HepG2 (cell line): ENCODE results near the gene ETFB. TPM values are rescaled to one million over a fixed set of nuclear protein-coding genes. Genes with fewer than 3 reads are reported as not detected.

Experiments used
- ASH2L ChIP-seq: fragments of 300-600, 200-600 bp; sonication (generic); IDR thresholded peaks from 2 replicates; pipeline ENCODE4 v1.7.0; 2017; ENCODE audit warnings: low read depth, mild to moderate bottlenecking, moderate library complexity, mixed read lengths, low read length; ENCODE audit not compliant: insufficient read length
- GTF3A ChIP-seq: sonication (generic); formaldehyde crosslinking; conservative IDR thresholded peaks from 2 replicates; pipeline ENCODE4 v1.4.0; 2020; ENCODE audit warnings: mild to moderate bottlenecking, missing genetic modification reagents
- HOXA3 ChIP-seq: sonication (generic); formaldehyde crosslinking; IDR thresholded peaks from 2 replicates; pipeline ENCODE4 v1.5.0; 2020; ENCODE audit warnings: missing genetic modification reagents
- KLF12 ChIP-seq: sonication (generic); formaldehyde crosslinking; IDR thresholded peaks from 2 replicates; pipeline ENCODE4 v1.4.0; 2020; ENCODE audit warnings: missing genetic modification reagents, borderline replicate concordance
- KMT2A ChIP-seq: sonication (generic); formaldehyde crosslinking; IDR thresholded peaks from 2 replicates; pipeline ENCODE4 v1.4.0; 2020; ENCODE audit warnings: missing genetic modification reagents
- SRSF9 ChIP-seq: fragments of 200-400 bp; formaldehyde crosslinking; IDR thresholded peaks from 2 replicates; pipeline ENCODE4 v1.6.1; 2018; ENCODE audit warnings: borderline replicate concordance, mild to moderate bottlenecking, low read depth, low read length; ENCODE audit not compliant: insufficient read depth, poor library complexity, severe bottlenecking
- TAF1 ChIP-seq: sonication (generic); formaldehyde crosslinking; IDR thresholded peaks from 2 replicates; pipeline ENCODE4 v1.4.0; 2020; ENCODE audit warnings: missing genetic modification reagents
- TP53 ChIP-seq: sonication (generic); formaldehyde crosslinking; conservative IDR thresholded peaks from 2 replicates; pipeline ENCODE4 v1.4.0; 2020; ENCODE audit warnings: missing genetic modification reagents
- ZBTB44 ChIP-seq: sonication (generic); formaldehyde crosslinking; IDR thresholded peaks from 2 replicates; pipeline ENCODE4 v1.4.0; 2020; ENCODE audit warnings: missing genetic modification reagents
- ZNF552 ChIP-seq: sonication (generic); formaldehyde crosslinking; IDR thresholded peaks from 2 replicates; pipeline ENCODE4 v1.9.0; 2022; ENCODE audit warnings: missing genetic modification reagents, mild to moderate bottlenecking, borderline replicate concordance
- polyA plus RNA-seq, 8 experiments: library from polyadenylated mRNA; depleted of rRNA in 3 of 8; stranded (reverse) in 7 of 8; unstranded in 1 of 8; fragments of >200 nt; fragmentation: Illumina TruSeq in 4 of 8; extraction: Trizol in 4 of 8; gene quantifications; 2 replicates each; pipeline versions ENCODE4 v1.2.1 to v1.2.3, GENCODE V29; 2011 to 2016; ENCODE audit warnings: low read depth in 4 of 8, missing spikeins in 1 of 8, mixed read lengths in 1 of 8; ENCODE audit not compliant: insufficient read depth in 1 of 8
- total RNA-seq, 5 experiments: library from RNA; depleted of rRNA; stranded (reverse); fragments of >200 nt; fragmentation: Illumina TruSeq; extraction: Trizol; gene quantifications; 2 replicates each; pipeline ENCODE4 v1.2.3, GENCODE V29; 2016; ENCODE audit warnings: low read depth in 1 of 5
- TF ChIP-seq, protein P1 (sequence below), 2 experiments: fragments of 450-650 bp in 1 of 2; sonication (generic) in 1 of 2; formaldehyde crosslinking in 1 of 2; IDR thresholded peaks; 2 replicates each; pipeline versions ENCODE4 v1.6.1 to v1.8.0; 2016 to 2022; ENCODE audit warnings: antibody characterized with exemption in 1 of 2, mild to moderate bottlenecking in 1 of 2, missing genetic modification reagents in 1 of 2

The ETFB gene
- total and polyA plus RNA-seq, 2 of the 13 experiments (the other 11 are each of a cell fraction or from before 2014, with no cell fraction given): 678 to 1,314 TPM

DNA sequence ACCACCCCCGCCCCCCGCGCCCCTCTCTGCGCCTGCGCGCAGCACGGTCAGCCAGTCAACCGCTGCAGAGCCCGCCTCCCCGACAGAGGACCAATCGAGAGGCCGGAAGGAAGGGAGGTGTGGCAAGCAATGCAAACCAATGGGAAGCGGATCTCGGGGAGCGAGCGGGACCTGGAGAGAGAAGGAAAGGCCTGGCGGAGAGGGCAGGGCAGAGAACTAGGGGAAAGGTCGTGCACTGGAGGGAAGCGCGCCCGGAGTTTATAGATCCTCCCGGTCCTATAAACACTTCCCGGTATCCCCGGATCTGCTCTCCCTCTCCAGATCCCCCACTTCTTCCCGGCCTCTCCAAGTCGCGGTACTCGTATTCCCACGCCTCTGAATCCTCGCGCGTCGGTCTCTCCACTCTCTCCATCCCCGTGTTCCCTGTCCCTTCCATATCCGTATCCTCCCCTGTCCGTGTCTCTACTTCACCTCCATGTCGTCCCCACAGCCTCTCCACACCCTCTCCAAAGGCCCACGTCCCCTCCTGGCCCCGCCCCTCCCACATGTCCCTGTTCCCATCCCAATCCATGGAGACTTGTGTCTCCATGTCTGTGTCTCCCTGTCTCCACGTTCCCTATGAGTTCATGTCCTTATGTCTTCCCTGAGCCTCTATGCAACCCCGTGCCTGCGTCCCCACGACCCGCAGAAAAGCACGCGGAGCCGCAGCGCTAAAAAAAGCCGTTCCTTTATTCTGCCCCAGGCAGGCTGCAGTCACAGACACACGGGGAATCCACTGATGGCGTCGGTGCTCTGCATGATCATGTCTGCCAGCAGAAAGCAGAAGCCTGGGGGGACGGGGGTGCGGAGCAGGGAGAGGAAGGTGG is 434 bp upstream of the ETFB start (continued):
- TF ChIP-seq, protein P1, sequence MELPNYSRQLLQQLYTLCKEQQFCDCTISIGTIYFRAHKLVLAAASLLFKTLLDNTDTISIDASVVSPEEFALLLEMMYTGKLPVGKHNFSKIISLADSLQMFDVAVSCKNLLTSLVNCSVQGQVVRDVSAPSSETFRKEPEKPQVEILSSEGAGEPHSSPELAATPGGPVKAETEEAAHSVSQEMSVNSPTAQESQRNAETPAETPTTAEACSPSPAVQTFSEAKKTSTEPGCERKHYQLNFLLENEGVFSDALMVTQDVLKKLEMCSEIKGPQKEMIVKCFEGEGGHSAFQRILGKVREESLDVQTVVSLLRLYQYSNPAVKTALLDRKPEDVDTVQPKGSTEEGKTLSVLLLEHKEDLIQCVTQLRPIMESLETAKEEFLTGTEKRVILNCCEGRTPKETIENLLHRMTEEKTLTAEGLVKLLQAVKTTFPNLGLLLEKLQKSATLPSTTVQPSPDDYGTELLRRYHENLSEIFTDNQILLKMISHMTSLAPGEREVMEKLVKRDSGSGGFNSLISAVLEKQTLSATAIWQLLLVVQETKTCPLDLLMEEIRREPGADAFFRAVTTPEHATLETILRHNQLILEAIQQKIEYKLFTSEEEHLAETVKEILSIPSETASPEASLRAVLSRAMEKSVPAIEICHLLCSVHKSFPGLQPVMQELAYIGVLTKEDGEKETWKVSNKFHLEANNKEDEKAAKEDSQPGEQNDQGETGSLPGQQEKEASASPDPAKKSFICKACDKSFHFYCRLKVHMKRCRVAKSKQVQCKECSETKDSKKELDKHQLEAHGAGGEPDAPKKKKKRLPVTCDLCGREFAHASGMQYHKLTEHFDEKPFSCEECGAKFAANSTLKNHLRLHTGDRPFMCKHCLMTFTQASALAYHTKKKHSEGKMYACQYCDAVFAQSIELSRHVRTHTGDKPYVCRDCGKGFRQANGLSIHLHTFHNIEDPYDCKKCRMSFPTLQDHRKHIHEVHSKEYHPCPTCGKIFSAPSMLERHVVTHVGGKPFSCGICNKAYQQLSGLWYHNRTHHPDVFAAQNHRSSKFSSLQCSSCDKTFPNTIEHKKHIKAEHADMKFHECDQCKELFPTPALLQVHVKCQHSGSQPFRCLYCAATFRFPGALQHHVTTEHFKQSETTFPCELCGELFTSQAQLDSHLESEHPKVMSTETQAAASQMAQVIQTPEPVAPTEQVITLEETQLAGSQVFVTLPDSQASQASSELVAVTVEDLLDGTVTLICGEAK (IDR thresholded peaks at IDR 0.05): no peak; the same call in 1 of the 2 replicates
- TF ChIP-seq, protein P1 (CRISPR knock-in tag; IDR thresholded peaks at IDR 0.05): no peak; the same call in none of the 2 replicates
- TF ChIP-seq KMT2A (CRISPR knock-in tag) (no peak; the same call in 1 of the 2 replicates), SRSF9 (no peak), KLF12 (no peak), ASH2L (no peak), TP53 (no peak), ZBTB44 (CRISPR knock-in tag) (no peak), ZNF552 (CRISPR knock-in tag) (no peak; the same call in 1 of the 2 replicates), TAF1 (CRISPR knock-in tag) (peak; percentile 82), HOXA3 (no peak), GTF3A (CRISPR knock-in tag) (no peak)
